K562 (cell line): ENCODE results near the gene HEY2. TPM values are rescaled to one million over a fixed set of nuclear protein-coding genes. Genes with fewer than 3 reads are reported as not detected.
A peak's percentile ranks its signal among the peaks of the same experiment; 100 is the strongest.

Experiments used
- ATF7 ChIP-seq: fragments of 450-650 bp; IDR thresholded peaks from 2 replicates; pipeline ENCODE4 v1.7.1; 2014; ENCODE audit warnings: mild to moderate bottlenecking, moderate library complexity
- CEBPG ChIP-seq, 3 experiments: fragments of 200-800 bp in 1 of 3; sonication (Bioruptor generic) in 1 of 3; sonication (generic) in 1 of 3; formaldehyde crosslinking in 1 of 3; IDR thresholded peaks in 2 of 3; conservative IDR thresholded peaks in 1 of 3; 2 replicates each; pipeline versions ENCODE4 v1.6.1 to v1.8.0; 2016 to 2022; ENCODE audit warnings: missing compliant biosample characterization in 2 of 3, missing genetic modification characterization in 2 of 3, mild to moderate bottlenecking in 1 of 3, missing genetic modification reagents in 1 of 3
- CGGBP1 ChIP-seq: fragments of 250-450 bp; sonication (Bioruptor Pico); IDR thresholded peaks from 2 replicates; pipeline ENCODE4 v1.9.0; 2021; ENCODE audit warnings: mild to moderate bottlenecking
- DEAF1 ChIP-seq: fragments of 450-650 bp; formaldehyde crosslinking; IDR thresholded peaks from 2 replicates; pipeline ENCODE4 v1.4.0; 2020; ENCODE audit warnings: mild to moderate bottlenecking, moderate library complexity
- DPF2 ChIP-seq: fragments of 450-650 bp; IDR thresholded peaks from 2 replicates; pipeline ENCODE4 v1.6.1; 2016
- ELF2 ChIP-seq: fragments of 250-450 bp; sonication (Bioruptor Pico); IDR thresholded peaks from 2 replicates; pipeline ENCODE4 v1.5.0; 2021; ENCODE audit warnings: mild to moderate bottlenecking
- GMEB1 ChIP-seq: fragments of 250-450 bp; sonication (Bioruptor Pico); IDR thresholded peaks from 2 replicates; pipeline ENCODE4 v1.4.0; 2020; ENCODE audit warnings: mild to moderate bottlenecking
- GTF2F1 ChIP-seq: IDR thresholded peaks from 2 replicates; pipeline ENCODE4 v1.6.1; 2011; ENCODE audit warnings: low read depth, low read length, improper control_type of control experiment
- NFRKB ChIP-seq: fragments of 450-650 bp; IDR thresholded peaks from 2 replicates; pipeline ENCODE4 v1.6.1; 2016; ENCODE audit warnings: low read depth
- REST ChIP-seq, 2 experiments: fragments of 450-650 bp; formaldehyde crosslinking in 1 of 2; IDR thresholded peaks; 2 replicates each; pipeline versions ENCODE4 v1.4.0 to v1.6.1; 2014 to 2020; ENCODE audit warnings: mild to moderate bottlenecking in 2 of 2, borderline replicate concordance in 1 of 2, low read depth in 1 of 2
- ZNF384 ChIP-seq: IDR thresholded peaks from 2 replicates; pipeline ENCODE4 v1.6.1; 2012; ENCODE audit warnings: low read depth, low read length, improper control_type of control experiment
- ZNF395 ChIP-seq: fragments of 200-800 bp; sonication (Bioruptor generic); IDR thresholded peaks from 2 replicates; pipeline ENCODE4 v1.6.1; 2017; ENCODE audit warnings: missing genetic modification characterization, missing compliant biosample characterization
- polyA plus RNA-seq, 8 experiments: library from polyadenylated mRNA; depleted of rRNA in 4 of 8; stranded (reverse) in 5 of 8; unstranded in 3 of 8; fragments of >200 nt; fragmentation: Nextera tagmentation in 2 of 8; fragmentation: Illumina TruSeq in 1 of 8; extraction: Ambion mirVana in 2 of 8; extraction: Trizol in 1 of 8; gene quantifications; 2 replicates each; pipeline versions ENCODE4 v1.2.1 to v1.2.3, GENCODE V29; 2011 to 2014; ENCODE audit warnings: inconsistent platforms in 1 of 8, missing spikeins in 1 of 8
- total RNA-seq, 7 experiments: library from RNA; depleted of rRNA in 6 of 7; stranded (reverse); fragments of >200 nt in 6 of 7; fragmentation: Illumina TruSeq in 2 of 7; extraction: Trizol in 2 of 7; gene quantifications; 2 replicates each; pipeline versions ENCODE4 v1.2.1 to v1.2.3, GENCODE V29; 2011 to 2021; ENCODE audit warnings: low replicate concordance in 1 of 7

The HEY2 gene
- total and polyA plus RNA-seq, 9 of the 15 experiments (the other 6 are each of a cell fraction or from before 2014, with no cell fraction given), result 0.03 to 0.07 (median 0.06) TPM; not detected in 5

- TF ChIP-seq REST (IDR thresholded peaks at IDR 0.05; ENCODE audit: borderline replicate concordance) (peak; percentile 10; the same call in 1 of the 2 replicates), REST (CRISPR knock-in tag; IDR thresholded peaks at IDR 0.05; ENCODE audit: low read depth) (no peak), ZNF384 (0 out of 2 replicates have a peak, but pooled peaks have one; percentile 18), DEAF1 (0 out of 2 replicates have a peak, but pooled peaks have one; percentile 6), ZNF395 (0 out of 2 replicates have a peak, but pooled peaks have one; percentile 20), CEBPG (CRISPR knock-in tag; IDR thresholded peaks at IDR 0.05) (no peak), CEBPG (tag; conservative IDR thresholded peaks at IDR 0.05 in 1 of 2, IDR thresholded peaks at IDR 0.05 in 1 of 2) (peak in 1 of 2 experiments; percentile 91; a peak in 2 of 4 replicates), ATF7 (0 out of 2 replicates have a peak, but pooled peaks have one; percentile 47), ELF2 (CRISPR knock-in tag) (no peak), GTF2F1 (0 out of 2 replicates have a peak, but pooled peaks have one; percentile 9), NFRKB (peak; percentile 37; the same call in 1 of the 2 replicates), DPF2 (0 out of 2 replicates have a peak, but pooled peaks have one; percentile 2), CGGBP1 (CRISPR knock-in tag) (no peak), GMEB1 (no peak)
Observed at GRCh38 chr6:125781314-125781868, 32.0 kb downstream of the HEY2 start (continued).
